Activated T-cell treated with anti-CD3 and anti-CD28 coated beads for 4 hours (primary cell): Measurements from ENCODE around the gene LIN54.
"Not testable (repeated sequence)": the region's sequence is repeated elsewhere in the genome, so short reads cannot be mapped to it uniquely, and the experiment has no call there.

Experiments
- DNase-seq: peaks from one replicate; pipeline ENCODE4 v3.0.0-alpha.2; 2020

LIN54 gene

DNA sequence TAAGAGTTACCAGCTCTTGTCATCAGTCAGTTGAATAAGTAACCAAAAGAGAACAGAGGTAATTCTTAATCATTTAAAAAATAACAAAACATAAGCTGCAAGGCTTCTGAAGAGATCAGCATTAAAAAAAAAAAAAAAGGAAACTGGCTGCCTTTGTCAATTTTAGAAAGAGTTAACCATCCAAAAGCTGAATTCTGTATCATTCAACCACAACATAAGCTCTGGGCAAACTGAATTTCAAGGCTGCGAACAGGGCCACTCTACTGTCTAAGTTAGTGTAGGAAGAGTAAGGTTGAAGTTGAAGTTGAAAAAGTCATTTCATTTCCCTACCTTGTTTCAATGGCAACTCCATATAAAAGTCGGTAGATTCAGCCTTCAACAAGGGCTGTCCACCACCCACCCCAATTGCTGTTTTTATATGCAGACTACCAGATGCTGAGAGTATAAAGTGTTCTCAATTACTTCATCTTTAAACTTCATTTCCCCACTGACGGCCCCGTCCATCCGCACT, 1.1 kb upstream of the LIN54 start:
- DNase-seq: no peak

DNA sequence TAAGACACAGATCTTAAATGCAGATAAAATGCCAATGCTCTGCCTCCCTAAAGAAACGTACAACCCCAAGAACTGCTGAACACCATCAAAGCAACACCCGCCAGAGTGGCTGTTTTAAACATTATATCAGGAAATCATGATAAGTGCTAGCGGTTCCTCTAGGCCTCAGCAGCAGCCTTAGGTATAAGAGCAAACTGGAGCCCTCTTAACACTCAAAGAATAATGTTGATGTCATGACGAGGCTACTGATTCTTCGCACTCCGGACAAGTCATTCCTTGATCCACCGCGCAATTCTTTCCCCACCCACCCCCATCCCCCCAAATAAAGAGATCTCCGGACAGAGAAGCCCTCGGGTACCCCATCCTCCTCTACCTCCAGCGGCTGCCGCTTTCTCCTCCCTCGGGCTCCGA, 507 bp downstream of the LIN54 start:
- no peak for DNase-seq

DNA sequence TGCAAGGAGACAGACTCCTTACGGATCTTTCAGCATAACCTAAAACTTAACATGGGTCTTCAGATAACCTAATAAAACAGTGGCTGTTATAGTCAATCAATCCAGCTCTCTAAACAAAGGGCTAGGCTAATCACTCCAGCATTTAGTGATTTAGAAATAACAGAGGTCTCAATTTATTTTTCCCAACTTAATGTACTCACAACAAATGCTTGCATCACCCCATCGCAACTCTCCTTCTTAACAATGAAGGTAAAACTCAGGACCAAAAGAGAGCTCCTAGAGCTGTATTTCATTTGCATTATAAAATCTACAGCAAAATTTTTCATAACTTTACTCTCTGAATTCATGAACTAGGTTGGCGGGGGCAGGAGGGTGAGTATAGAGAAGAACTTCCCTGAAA, 1.1 kb downstream of the LIN54 start:
- DNase-seq: no peak

DNA sequence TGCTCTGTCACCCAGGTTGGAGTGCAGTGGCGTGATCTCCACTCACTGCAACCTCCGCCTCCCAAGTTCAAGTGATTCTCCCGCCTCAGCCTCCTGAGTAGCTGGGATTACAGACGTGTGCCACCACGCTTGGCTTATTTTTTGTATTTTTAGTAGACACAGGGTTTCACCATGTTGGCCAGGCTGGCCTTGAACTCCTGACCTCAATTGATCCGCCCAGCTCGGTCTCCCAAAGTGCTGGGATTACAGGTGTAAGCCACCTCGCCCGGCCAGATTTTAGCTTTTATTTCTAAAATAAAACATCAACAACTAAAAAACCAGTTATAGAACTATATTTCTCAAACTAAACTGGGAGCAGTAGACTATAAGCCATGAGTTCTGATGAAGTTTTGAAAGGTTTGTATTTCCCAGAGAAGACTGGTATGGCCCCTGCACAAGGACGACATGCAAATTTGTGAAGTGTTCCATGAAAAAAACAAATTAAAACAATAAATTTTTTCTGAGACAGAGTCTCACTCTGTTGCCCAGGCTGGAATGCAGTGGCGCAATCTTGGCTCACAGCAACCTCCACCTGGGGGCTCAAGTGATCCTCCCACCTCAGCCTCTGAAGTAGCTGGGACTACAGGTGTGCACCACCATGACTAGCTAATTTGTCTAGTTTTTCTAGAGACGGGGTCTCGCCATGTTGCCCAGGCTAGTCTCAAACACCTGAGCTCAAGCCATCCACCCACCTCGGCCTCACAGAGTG, 7.4 kb downstream of the LIN54 start:
- not testable (repeated sequence) for DNase-seq

DNA sequence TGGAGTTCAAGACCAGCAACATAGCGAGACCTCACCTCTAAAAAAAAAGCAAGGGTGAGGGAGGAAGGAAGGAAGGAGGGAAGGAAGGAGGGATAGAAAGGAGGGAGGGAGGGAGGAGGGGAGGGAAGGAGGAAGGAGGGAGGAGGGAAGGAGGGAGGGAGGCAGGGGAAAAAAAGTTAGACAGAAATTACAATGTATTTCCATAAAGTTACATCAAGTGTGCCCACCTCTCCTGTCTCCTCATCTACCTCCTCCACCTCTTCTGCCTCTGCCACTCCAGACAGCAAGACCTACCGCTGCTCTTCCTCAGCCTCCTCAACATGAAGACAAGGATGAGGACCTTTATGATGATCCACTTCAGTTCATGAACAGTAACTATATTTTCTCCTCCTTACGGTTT, 8.3 kb downstream of the LIN54 start:
- no peak for DNase-seq

DNA sequence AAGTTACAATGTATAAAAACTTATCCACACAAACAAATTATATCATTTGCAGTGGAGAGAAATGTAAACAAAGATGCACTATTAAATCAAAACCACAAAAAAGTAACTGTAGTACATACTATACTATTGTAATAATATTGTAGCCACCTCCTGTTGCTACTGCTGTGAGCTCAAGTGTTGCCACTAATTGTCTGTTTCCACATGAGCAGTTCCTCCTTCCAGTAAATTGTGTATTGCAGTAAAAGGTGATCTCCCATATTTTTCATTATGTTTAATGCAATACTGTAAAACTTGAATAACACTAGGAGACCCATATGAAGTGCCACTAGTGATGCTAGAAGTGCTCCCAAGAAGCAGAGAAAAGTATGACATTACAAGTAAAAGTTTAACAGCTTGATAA, 11.7 kb downstream of the LIN54 start:
- DNase-seq: no peak

DNA sequence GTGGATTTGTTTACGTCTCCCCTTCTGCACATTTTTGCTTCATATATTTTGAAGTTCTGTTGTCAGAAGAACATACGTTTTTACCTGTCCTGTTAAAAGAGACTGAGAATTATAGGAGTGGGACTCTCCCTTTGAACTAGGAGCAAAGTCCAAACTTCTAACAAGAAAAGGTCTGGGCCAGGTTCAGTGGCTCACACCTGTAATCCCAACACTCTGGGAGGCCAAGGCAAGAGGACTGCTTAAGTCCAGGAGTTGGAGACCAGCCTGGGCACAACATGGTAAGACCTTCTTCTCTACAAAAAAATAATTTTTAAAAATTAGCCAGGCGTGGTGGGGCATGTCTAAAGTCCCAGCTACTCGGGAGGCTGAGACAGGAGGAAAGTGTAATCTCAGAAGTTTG, 15.8 kb downstream of the LIN54 start:
- DNase-seq: no peak

DNA sequence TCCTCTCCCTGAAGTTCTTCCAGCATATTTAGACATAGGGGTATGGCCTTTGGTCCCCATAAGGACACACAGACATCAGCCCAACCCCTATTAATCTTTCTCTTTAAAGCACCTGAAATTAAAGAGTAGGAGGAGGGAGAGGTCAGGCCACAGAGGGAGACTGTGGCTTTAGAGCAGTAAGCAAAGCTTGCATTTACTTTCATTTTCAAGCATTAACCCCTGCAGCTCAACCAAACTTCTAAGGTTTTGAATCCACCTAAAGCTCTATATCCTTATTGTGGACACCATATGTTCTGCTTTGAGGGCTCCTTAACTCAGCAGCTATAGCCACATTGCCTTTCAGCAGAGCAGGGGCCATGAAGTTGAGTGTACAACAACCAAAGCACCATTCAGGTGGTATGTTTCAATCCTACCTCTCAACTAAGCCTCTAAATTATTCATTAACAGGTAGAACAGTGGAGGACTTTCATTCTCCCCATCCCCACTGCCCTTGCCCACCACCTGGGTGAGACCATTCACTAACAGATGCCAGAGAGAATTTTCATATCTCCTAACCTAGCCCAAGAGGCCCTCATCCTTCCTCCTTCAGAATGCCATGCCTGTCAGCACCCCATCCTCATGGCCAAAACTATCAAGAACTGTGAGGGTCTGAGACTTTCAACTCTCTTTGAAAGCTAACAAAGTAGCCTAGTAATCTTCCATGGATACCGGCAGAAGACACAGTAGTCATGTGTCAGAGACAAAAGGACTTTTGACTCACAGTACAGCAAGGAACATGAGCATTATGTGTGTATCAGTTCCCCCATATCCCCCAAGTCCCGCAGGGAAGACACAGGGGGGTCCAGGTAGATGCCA, 20.8 kb downstream of the LIN54 start:
- DNase-seq: no peak

DNA sequence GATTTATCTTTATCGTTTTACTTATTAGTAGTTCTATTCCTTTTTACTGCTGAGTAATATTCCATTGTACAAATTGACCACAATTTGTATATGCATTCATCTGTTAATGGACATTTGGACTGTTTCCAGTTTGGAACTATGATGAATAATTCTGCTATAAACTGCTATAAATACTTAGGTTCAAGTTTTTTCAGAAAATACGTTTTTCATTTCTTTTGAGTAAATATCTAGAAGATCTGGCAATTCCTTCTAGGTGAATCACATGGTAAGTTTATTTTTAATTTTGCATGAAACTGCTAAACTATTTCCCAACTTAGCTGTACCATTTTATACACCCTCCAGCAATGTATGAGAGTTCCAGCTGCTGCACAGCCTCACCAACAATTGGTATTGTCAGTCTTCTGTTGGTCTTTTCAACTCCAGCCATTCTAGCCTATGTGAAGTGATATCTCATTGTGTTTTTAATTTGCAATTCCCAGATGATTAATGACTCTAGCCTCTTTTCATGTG, 22.2 kb downstream of the LIN54 start:
- DNase-seq: no peak

DNA sequence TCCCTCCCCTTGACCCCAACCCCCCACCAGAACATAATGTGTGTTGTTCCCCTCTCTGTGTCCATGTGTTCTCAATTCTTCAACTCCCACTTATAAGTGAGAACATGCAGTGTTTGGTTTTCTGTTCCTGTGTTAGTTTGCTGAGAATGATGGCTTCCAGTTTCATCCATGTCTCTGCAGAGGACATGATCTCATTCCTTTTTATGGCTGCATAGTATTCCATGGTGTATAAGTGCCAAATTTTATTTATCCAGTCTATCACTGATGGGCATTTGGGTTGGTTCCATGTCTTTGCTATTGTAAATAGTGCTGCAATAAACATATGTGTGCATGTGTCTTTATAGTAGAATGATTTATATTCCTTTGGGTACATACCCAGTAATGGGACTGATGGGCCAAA, 23.1 kb downstream of the LIN54 start:
- not testable (repeated sequence) for DNase-seq

DNA sequence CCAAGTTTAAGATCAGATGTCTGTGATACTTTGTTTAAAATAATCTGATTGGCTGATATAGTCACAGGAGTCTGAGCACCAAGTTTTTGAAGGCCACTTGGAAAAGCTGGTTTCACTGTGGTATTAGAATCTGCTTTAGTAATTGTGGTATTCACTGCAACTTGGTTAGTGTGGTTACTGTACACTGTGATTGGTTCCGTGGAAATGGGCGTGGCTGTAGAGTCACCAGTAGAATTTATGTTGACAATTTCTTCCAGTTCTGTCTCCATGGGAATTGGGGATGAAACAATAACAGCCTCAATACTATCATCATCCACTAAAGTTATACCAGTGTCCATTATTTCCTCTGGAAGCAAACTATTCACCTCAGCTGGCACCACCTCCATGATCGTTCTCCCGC, 26.2 kb downstream of the LIN54 start:
- no peak for DNase-seq

DNA sequence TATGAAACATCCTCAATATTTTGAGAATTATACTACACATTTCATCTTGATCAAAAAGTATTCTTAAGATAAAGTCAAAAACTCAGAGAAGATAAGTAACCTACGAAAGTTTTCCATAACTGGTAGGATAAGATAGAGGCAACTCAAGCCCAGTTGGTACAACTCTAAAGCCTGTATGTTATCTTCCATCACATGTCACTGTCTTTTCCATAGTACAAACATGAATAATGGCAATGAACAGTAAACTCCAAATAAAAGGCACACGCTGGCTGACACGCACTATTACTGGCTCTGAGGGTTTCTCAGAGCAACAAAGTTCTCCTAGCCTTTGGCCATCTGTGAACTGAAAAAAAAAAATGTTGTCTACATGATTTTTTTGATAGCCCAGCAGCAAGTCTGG, 27.2 kb downstream of the LIN54 start:
- DNase-seq: no peak

DNA sequence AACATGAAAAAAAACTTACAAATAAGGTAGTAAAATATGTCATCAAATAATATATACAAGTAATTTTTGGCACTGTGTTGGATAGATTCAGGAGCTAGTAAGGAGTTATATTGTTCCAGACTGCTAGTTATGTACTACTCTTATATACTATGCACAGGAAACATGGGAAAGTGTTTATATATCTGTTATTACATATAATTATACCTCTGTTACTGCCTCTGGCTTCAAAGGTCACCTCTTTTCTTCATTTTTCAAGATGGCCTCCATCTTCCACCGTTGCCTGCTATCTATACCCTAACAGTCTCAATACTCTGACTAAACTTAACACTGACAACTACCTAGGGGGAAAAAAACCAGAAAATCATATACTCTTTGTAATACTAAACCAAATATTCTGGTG, 29.5 kb downstream of the LIN54 start:
- no peak for DNase-seq

DNA sequence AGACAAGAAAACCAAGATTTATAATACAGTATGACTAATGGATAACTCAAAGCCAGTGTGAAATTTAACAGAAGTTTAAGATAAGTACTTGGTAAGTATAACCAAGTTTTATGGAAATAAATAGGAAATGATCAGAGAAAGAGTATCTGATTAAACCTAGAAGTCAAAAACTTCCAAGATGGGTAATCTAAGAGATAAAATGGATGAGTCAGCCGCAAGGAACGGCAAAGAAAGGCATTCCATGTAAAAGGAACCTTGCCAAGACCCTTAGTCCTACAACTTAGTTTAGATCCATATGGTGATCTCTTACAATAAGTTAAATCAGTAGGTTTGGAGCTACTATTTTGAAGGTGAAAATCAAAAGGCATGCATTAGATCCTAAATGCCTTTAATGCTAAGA, 34.8 kb downstream of the LIN54 start:
- DNase-seq: no peak

DNA sequence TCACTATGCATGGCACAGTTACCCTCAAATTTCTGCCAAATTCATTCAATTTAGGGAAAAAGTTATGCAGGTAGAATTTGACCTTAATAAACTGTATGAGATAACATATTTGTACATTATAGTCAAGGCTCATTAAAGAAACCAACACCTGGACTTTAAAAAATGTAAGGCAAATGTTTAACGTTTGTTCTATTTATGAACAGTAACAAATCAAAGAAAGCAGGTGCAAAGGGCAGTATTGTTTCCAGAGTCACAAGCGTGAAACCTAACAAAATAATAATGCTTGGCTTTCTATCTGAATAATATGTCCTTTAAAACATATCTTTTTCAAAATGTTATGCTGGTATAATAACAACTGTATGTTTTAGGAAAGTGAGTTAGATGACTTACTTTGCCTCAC, 41.2 kb downstream of the LIN54 start:
- no peak for DNase-seq

DNA sequence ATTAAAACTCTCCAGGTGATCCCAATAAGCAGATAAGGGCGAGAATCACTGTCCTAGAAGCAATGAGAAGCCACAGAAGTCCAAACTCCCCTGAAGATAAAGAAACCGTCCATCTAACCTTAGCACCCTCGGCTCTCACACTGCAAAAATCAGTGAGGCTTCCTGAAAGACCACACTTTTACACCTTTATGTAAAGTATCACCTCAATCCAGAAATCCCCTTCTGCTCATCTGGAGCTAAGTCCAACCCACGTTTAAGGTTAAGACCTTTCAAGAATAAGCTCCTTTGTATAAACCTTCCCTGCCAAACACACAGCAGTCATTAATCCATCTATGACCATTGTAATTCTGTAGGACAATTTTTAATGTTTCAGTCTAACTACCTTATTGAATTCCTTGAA, 41.7 kb downstream of the LIN54 start:
- no peak for DNase-seq

DNA sequence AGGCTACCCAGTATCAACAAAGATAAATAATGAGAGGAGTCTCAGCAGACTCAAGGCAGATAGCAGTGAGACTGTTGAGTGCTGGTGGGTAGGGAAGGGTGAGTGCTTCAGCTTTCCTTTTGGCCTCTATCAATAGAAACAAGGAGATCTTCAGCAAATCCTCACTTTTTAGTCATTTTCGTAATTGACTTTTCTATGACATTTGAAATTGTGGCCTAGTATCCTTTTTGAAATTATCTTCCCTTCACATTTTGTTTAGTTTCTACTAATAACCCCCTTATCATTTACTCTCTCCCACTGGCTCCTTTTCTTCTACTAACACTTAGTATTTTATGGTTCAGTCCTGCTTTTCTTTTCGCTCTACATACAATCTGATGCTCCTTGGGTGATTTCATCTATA, 44.9 kb downstream of the LIN54 start:
- no peak for DNase-seq

DNA sequence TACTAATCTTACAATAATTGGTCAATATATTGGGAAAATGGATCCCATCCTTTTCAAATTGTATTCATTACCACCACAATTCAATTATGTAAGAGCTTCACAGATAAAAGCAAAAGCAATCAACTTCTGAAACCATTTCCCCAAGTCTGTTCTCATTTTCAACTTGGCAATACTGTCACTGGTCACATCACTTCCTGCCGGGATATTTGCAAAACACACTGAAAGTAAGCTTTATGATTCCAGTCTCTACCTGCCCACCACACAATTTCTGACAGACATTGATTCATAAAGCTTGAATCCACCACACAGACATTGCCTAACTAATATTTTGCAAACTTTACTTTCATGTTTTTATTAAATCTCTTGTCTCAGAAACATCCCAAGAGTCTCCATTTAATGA, 53.6 kb downstream of the LIN54 start:
- DNase-seq: no peak

DNA sequence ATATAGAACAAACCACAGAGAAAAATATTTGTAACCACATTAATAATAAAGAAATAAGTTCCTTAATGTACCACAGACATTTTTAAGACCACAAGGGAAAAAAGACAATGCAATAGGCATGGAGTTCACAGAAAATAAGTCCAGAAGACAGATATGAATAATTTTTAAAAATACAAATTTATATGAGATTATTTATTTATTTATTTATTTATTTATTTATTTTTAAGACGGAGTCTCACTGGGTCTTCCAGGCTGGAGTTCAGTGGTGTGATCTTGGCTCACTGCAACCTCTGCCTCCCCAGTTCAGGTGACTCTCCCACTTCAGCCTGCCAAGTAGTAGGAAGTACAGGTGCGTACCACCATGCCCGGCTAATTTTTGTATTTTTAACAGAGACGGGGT, 56.4 kb downstream of the LIN54 start:
- DNase-seq: no peak

DNA sequence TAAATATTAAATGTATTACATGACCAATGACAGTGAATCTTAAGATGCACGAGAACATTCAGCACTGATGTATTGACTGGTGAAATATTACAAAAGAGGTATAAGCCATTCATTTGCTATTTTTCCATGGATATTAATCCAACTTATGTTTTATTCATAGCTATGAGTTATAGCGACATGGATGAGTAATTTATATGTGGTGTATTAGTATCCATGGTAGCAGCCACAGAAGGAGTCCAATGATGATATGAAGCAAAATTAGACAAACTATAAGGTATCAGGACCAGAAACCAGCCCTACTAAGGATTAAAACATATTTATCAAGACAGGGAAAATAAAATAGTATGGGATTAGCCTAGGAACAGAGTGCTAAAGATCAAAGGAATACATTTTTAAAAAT, 59.4 kb downstream of the LIN54 start:
- DNase-seq: no peak

DNA sequence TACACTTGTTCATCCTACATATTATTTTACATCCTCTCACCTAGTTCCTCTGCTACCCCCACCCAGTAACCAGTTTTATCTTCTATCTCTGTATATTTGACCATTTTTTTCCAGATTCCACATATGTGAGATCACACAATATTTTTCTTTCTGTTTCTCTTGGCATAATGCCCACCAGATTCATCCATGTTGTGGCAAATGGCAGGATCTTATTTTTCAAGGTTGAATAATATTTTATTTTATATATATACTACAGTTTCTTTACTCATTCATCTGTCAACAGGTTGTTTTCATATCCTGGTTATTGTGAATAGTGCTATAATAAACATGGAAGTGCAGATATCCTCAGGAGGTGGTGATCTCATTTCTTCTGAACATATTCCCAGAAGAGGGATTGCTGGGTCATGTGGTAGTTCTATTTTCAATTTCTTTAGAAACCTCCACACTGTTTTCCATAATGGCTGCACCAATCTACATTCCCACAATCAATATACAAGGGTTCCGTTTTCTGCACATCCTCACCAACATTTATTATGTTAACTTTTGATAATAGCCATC, 61.9 kb downstream of the LIN54 start:
- DNase-seq: no peak

DNA sequence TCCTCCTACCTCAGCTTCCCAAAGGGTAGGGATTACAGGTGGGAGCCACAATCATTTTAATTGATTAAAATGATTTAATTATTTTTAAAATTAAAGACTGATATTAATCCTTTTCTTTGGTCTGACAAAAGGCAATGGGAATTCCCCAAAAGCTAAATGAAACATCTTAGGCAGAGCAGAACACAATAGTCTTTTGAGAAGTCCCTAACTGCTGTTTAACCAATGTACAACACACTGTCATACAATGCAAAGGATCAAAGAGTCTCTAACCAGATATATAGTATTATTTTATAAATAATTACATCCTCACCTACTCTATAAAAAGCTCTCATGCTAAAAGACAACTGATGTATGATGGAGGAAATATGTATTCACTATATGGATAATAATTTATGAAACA, 63.1 kb downstream of the LIN54 start:
- no peak for DNase-seq

DNA sequence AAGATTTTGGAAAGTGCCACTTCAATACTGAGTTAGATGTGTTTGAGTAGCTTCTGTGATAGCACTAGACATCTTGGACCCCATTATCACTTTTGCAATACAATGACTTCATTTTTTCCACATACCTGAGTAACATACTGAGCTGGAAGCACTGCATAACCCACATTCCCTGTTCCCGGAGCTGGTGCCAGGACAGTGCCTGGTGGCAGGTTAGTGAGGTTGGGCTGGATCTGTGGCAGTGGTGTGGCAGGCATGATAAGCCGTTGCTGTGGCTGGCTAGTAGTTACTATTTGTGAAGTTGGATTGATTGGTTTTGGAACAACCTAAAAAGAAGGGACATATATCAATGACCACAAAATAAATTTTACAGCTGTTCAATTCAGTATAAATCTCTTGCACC, 71.2 kb downstream of the LIN54 start:
- DNase-seq: no peak

DNA sequence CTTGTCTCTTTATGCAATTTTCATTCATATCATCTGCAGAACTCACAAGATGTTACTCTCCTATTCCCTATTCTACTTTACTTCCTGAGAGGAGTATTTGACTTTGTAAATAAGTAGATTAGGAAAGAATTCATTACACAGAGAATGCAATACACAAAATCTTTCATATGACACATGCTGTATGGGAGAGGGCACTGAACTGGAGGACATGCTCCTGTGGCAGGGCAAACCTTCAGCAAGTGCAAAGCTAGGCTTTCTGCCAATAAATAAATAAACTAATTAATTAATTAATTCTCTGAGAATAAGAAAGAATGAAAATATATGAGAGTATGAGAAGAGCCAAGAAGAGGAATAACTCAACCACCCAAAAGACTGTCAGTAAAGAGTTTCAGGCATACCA, 76.2 kb downstream of the LIN54 start:
- DNase-seq: no peak
